Activated CD8-positive, alpha-beta T cell treated with anti-CD3 and anti-CD28 coated beads, Interleukin-2, amount 10 ng/mL, durations not matched to agents 7 days and 5 days (primary cell): Measurements from ENCODE around the gene NLGN1. TPM values are rescaled to one million over a fixed set of nuclear protein-coding genes. Genes with fewer than 3 reads are reported as not detected.

Experiments used
- ATAC-seq: fragments of 150-1000 bp; cut with Tn5 transposase; one replicate; pipeline ENCODE4 v1.10.0; 2021; ENCODE audit warnings: moderate library complexity
- CTCF ChIA-PET: fragments of 350-600 bp; sonication (Branson Sonifier 250); formaldehyde crosslinking; loops from one replicate; lab custom pipeline; 2021; ENCODE audit warnings: antibody characterized with exemption; lab: Charles Lee
- POLR2A ChIA-PET: fragments of 350-600 bp; sonication (Branson Sonifier 250); formaldehyde crosslinking; loops from one replicate; lab custom pipeline; 2021; ENCODE audit warnings: antibody characterized with exemption; lab: Charles Lee
- DNase-seq: peaks from one replicate; pipeline ENCODE4 v3.0.0-alpha.2; 2020
- H3K27ac Mint-ChIP-seq: one replicate; pipeline ENCODE4 v1.8.0; 2021; ENCODE audit warnings: mild to moderate bottlenecking, mixed read lengths
- H3K27me3 Mint-ChIP-seq: one replicate; pipeline ENCODE4 v1.8.0; 2021; ENCODE audit warnings: low read depth, mixed read lengths
- H3K36me3 Mint-ChIP-seq: one replicate; pipeline ENCODE4 v1.8.0; 2021; ENCODE audit warnings: low read depth, mixed read lengths
- H3K4me1 Mint-ChIP-seq: one replicate; pipeline ENCODE4 v1.8.0; 2021; ENCODE audit warnings: low read depth, mixed read lengths
- H3K4me3 Mint-ChIP-seq: one replicate; pipeline ENCODE4 v1.8.0; 2021; ENCODE audit warnings: mild to moderate bottlenecking, mixed read lengths
- H3K9me3 Mint-ChIP-seq: one replicate; pipeline ENCODE4 v1.8.0; 2022; ENCODE audit warnings: mixed read lengths; ENCODE audit not compliant: insufficient read depth
- total RNA-seq, 2 experiments: library from RNA; stranded (reverse); gene quantifications; one replicate each; pipeline ENCODE4 v1.2.3, GENCODE V29; 2021

Gene NLGN1
- total RNA-seq, 2 experiments from 2014 or later: not detected

GRCh38 chr3:173703771-173704170, 306.2 kb downstream of the NLGN1 start:
- POLR2A ChIA-PET: no interaction called here
- DNase-seq (no peak), ATAC-seq (no peak)
- no peaks in the 10 kb centered on the region for H3K9me3 Mint-ChIP-seq
- no peaks in the 10 kb centered on the region for H3K27me3 Mint-ChIP-seq
- H3K36me3 Mint-ChIP-seq: no peaks in the 10 kb centered on the region
- H3K27ac Mint-ChIP-seq: no peak overlapping the region
- CTCF ChIA-PET: no interaction called here
- no peak overlapping the region for H3K4me3 Mint-ChIP-seq
- no peaks in the 10 kb centered on the region for H3K4me1 Mint-ChIP-seq

- H3K9me3 Mint-ChIP-seq: no peaks in the 10 kb centered on the region
- CTCF ChIA-PET: no interaction called here
- no peak overlapping the region for H3K4me3 Mint-ChIP-seq
- H3K27ac Mint-ChIP-seq: no peak overlapping the region
- H3K4me1 Mint-ChIP-seq: no peaks in the 10 kb centered on the region
- H3K36me3 Mint-ChIP-seq: no peaks in the 10 kb centered on the region
- DNase-seq: no peak
- no peak for ATAC-seq
- POLR2A ChIA-PET: no interaction called here
- no peaks in the 10 kb centered on the region for H3K27me3 Mint-ChIP-seq
Measured at GRCh38 chr3:173706630-173707029, 309.1 kb downstream of the NLGN1 start.

GRCh38 chr3:173708191-173708590, 310.6 kb downstream of the NLGN1 start:
- ChIA-PET CTCF (no interaction called here), POLR2A (no interaction called here)
- Mint-ChIP-seq H3K27me3 (no peaks in the 10 kb centered on the region), H3K4me1 (no peaks in the 10 kb centered on the region), H3K27ac (no peak overlapping the region), H3K4me3 (no peak overlapping the region), H3K36me3 (no peaks in the 10 kb centered on the region), H3K9me3 (no peaks in the 10 kb centered on the region)
- ATAC-seq (no peak), DNase-seq (no peak)

- no peaks in the 10 kb centered on the region for H3K27me3 Mint-ChIP-seq
- no peaks in the 10 kb centered on the region for H3K4me1 Mint-ChIP-seq
- POLR2A ChIA-PET: no interaction called here
- H3K27ac Mint-ChIP-seq: no peak overlapping the region
- CTCF ChIA-PET: no interaction called here
- H3K36me3 Mint-ChIP-seq: no peaks in the 10 kb centered on the region
- ATAC-seq (no peak), DNase-seq (no peak)
- no peaks in the 10 kb centered on the region for H3K9me3 Mint-ChIP-seq
- no peak overlapping the region for H3K4me3 Mint-ChIP-seq
Measured at GRCh38 chr3:173709026-173709425, 311.5 kb downstream of the NLGN1 start.

DNA sequence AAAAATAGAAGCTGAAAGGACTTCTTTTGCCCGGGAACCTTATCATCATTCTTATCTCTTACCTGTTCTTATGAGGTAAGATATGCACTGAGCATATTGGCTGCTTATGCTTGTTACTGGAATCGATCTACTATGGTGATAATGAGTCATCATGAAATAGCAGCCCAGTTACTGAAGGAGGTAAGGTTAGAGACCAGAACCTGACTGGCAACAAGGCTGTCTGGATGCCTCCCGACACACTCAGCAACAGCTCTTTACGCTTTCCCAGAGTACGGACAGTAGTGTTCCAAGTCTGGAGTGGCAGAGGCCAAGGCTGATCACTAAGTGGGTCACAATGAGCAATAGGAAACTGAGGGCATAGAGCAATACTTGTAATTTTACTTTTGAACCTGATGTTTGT, 314.1 kb downstream of the NLGN1 start:
- H3K4me1 Mint-ChIP-seq: no peaks in the 10 kb centered on the region
- H3K27ac Mint-ChIP-seq: no peak overlapping the region
- POLR2A ChIA-PET: no interaction called here
- H3K27me3 Mint-ChIP-seq: no peaks in the 10 kb centered on the region
- DNase-seq: no peak
- no peak for ATAC-seq
- no peak overlapping the region for H3K4me3 Mint-ChIP-seq
- H3K9me3 Mint-ChIP-seq: no peaks in the 10 kb centered on the region
- H3K36me3 Mint-ChIP-seq: no peaks in the 10 kb centered on the region
- CTCF ChIA-PET: no interaction called here

DNA sequence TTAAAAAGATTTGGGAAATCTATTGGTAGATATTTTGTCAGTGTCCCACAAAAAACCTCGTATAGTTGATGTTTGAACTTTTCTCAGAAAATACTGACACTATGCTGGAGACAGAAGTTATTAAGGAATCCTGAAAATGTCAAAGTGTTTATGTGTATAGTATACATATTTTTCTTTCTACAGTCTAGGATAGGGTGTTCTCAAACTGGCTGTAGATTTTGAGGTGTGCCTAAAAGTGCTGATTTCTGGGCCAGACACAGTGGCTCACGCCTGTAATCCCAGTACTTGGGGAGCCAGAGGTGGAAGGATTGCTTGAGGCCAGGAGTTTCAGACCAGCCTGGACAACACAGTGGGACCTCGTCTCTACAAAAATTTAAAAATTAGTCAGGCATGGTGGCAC, 322.0 kb downstream of the NLGN1 start:
- ChIA-PET CTCF (no interaction called here), POLR2A (no interaction called here)
- Mint-ChIP-seq H3K27me3 (no peaks in the 10 kb centered on the region), H3K4me3 (no peak overlapping the region), H3K27ac (no peak overlapping the region), H3K4me1 (no peaks in the 10 kb centered on the region), H3K36me3 (no peaks in the 10 kb centered on the region), H3K9me3 (no peaks in the 10 kb centered on the region)
- DNase-seq (no peak), ATAC-seq (no peak)

DNA sequence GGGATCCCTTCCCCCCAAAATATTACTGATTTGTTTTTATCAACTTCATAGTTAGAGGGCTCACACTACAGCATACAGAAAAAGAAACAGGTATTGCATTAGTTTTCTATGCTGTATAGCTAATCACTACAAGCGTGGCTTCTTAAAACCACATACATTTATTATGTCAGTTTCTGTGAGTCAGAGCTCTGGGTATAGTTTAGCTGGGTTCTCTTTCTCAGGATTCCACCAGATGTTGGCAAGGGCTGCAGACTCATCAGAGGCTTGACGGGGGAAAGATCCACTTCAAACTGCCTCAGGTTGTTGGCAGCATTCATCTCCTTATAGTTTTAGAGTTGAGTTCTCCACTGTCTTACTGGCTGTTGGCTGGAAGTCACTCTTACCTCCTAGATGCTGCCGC, 328.0 kb downstream of the NLGN1 start:
- no peak for ATAC-seq
- Mint-ChIP-seq H3K4me1 (no peaks in the 10 kb centered on the region), H3K4me3 (no peak overlapping the region), H3K36me3 (no peaks in the 10 kb centered on the region), H3K27ac (no peak overlapping the region), H3K27me3 (no peaks in the 10 kb centered on the region), H3K9me3 (no peaks in the 10 kb centered on the region)
- ChIA-PET CTCF (no interaction called here), POLR2A (no interaction called here)
- no peak for DNase-seq

GRCh38 chr3:173730391-173730790, 332.8 kb downstream of the NLGN1 start:
- DNase-seq (no peak), ATAC-seq (no peak)
- H3K27ac Mint-ChIP-seq: no peak overlapping the region
- H3K9me3 Mint-ChIP-seq: no peaks in the 10 kb centered on the region
- H3K36me3 Mint-ChIP-seq: no peaks in the 10 kb centered on the region
- H3K4me3 Mint-ChIP-seq: no peak overlapping the region
- H3K4me1 Mint-ChIP-seq: no peaks in the 10 kb centered on the region
- no peaks in the 10 kb centered on the region for H3K27me3 Mint-ChIP-seq
- ChIA-PET POLR2A (no interaction called here), CTCF (no interaction called here)

GRCh38 chr3:173732237-173732636, 334.7 kb downstream of the NLGN1 start:
- no peaks in the 10 kb centered on the region for H3K36me3 Mint-ChIP-seq
- ChIA-PET CTCF (no interaction called here), POLR2A (no interaction called here)
- no peak for DNase-seq
- H3K27me3 Mint-ChIP-seq: no peaks in the 10 kb centered on the region
- no peak overlapping the region for H3K4me3 Mint-ChIP-seq
- no peaks in the 10 kb centered on the region for H3K4me1 Mint-ChIP-seq
- H3K27ac Mint-ChIP-seq: no peak overlapping the region
- ATAC-seq: no peak
- H3K9me3 Mint-ChIP-seq: no peaks in the 10 kb centered on the region

- DNase-seq (no peak), ATAC-seq (no peak)
- Mint-ChIP-seq H3K4me3 (no peak overlapping the region), H3K36me3 (no peaks in the 10 kb centered on the region), H3K27me3 (no peaks in the 10 kb centered on the region), H3K4me1 (no peaks in the 10 kb centered on the region), H3K27ac (no peak overlapping the region), H3K9me3 (no peaks in the 10 kb centered on the region)
- ChIA-PET CTCF (no interaction called here), POLR2A (no interaction called here)
Measured at GRCh38 chr3:173733029-173733652, 335.6 kb downstream of the NLGN1 start.

DNA sequence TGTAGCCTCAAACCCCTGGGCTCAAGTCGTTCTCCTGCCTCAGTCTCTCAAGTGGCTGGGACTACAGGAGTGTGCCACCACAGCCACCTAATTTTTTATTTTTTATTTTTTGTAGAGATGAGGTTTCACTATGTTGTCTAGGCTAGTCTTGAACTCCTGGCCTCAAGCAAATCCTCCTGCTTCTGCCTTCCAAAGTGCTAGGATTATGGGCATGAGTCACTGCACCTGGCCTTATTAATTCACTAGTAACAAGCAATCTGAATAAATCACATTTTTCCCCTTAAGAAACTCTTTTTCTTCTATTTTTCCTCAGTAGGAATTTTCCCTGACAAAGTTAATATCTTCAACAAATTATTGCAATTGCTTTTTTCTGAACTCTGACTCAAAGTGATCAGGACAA, 336.9 kb downstream of the NLGN1 start:
- H3K4me3 Mint-ChIP-seq: no peak overlapping the region
- no peaks in the 10 kb centered on the region for H3K9me3 Mint-ChIP-seq
- ATAC-seq (no peak), DNase-seq (no peak)
- no peak overlapping the region for H3K27ac Mint-ChIP-seq
- ChIA-PET CTCF (no interaction called here), POLR2A (no interaction called here)
- H3K36me3 Mint-ChIP-seq: no peaks in the 10 kb centered on the region
- no peaks in the 10 kb centered on the region for H3K4me1 Mint-ChIP-seq
- H3K27me3 Mint-ChIP-seq: no peaks in the 10 kb centered on the region

DNA sequence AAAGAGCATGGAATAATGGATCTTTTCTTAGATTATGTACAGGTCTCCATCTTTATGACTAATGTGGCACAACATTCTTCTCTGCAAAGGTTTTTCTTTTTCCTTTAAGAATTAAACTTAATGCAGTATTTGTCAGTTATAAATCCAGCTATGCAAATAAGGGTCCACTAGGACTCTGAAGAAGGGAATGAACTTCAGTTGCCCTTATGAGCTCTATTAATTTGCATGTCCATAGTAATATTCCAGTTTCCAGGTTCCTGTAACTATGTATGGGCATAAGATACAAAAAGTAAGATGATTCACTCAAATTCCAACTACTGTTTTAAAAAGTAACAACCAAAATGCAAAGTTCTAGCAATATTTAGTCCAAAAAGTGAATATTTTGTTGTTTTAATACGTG, 337.4 kb downstream of the NLGN1 start:
- ChIA-PET POLR2A (no interaction called here), CTCF (no interaction called here)
- Mint-ChIP-seq H3K27me3 (no peaks in the 10 kb centered on the region), H3K36me3 (no peaks in the 10 kb centered on the region), H3K4me1 (no peaks in the 10 kb centered on the region), H3K27ac (no peak overlapping the region), H3K4me3 (no peak overlapping the region), H3K9me3 (no peaks in the 10 kb centered on the region)
- DNase-seq (no peak), ATAC-seq (no peak)

DNA sequence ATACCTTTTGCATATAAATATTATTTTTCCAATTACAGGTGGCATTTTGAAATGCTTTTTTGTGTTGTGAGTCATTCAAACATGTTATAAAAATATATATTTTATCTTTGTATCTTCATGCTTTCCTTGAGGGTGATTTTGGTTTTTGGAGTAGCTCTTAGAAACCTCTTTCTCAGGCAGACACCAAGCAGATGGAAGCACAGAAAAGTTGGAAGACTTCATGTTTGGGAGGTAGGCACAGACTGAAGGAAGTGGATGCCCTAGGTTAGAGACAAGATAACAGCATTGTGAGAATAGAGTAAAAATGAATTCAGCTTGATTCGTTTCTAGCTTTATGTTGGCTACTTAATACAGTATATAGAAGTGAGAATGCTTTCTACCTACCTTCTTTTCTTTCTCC, 338.3 kb downstream of the NLGN1 start:
- DNase-seq (no peak), ATAC-seq (no peak)
- no peaks in the 10 kb centered on the region for H3K4me1 Mint-ChIP-seq
- H3K9me3 Mint-ChIP-seq: no peaks in the 10 kb centered on the region
- H3K27ac Mint-ChIP-seq: no peak overlapping the region
- ChIA-PET POLR2A (no interaction called here), CTCF (no interaction called here)
- H3K36me3 Mint-ChIP-seq: no peaks in the 10 kb centered on the region
- no peak overlapping the region for H3K4me3 Mint-ChIP-seq
- H3K27me3 Mint-ChIP-seq: no peaks in the 10 kb centered on the region
